ENCODE data around the gene FOXC1. TPM values are rescaled to one million over a fixed set of nuclear protein-coding genes. Genes with fewer than 3 reads are reported as not detected.

Gene FOXC1
- total RNA-seq, 6 donors from 2014 or later = 0.22 to 5.5 (median 2.2) TPM

DNA sequence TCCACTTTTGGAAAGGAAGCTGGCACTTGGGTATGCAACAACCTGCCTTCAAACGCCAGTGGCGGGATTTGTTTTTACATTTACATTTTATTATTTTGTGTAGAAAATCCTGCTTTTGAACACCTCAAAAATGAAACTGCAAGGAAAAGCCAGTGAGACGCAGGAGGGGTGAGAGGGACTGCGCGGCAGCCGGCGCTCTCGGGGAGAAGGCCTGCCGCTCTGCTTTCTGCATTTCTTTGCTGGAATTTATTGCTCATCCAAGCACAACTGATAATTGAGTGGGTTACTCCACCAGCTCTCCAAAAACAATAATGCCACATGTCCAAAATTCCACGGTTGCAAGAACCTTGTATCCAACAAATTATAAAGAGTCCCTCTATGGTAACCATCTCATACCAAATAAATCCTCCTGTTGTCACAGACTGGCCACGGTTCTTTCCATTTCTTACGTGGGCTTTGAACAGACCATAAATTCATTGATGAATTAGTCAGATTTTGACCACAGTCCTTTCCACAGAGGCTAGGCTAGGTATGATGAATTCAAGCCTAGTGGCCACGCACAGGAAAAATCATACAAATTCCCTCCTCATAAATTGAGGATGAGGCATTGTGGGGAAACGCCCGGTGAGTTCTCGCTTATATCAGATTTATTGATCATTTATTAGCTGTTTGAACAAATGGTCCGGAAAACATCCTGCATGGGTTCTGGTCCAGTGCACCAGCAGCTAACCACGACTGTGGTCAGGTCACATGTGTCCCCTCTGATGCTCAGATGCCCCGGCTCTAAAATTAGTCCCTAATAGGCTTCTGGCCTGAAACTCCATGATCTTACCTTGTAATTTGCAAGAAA, 31.6 kb upstream of the FOXC1 start:
- H3K4me1 ChIP-seq = peaks cover 0 to 6% (median 0%) of the 10 kb centered on the region in 4 donors
- no peak for TF ChIP-seq POLR2AphosphoS5 (IDR thresholded peaks at IDR 0.05)
- H3K36me3 ChIP-seq = no peaks in the 10 kb centered on the region
- no peaks in the 10 kb centered on the region for H3K27me3 ChIP-seq
- WGBS, 2 donors = 89 to 91% methylated on average over 19 of the region's 19 CpGs
- DNase-seq = peak in 1 of 2 donors; percentile 13
- no peak for ATAC-seq (ENCODE audit: low FRiP score in 2 of 2)
- no peak overlapping the region for H3K27ac ChIP-seq
- no peak overlapping the region for H3K4me3 ChIP-seq
- H3K9me3 ChIP-seq = no peaks in the 10 kb centered on the region

DNA sequence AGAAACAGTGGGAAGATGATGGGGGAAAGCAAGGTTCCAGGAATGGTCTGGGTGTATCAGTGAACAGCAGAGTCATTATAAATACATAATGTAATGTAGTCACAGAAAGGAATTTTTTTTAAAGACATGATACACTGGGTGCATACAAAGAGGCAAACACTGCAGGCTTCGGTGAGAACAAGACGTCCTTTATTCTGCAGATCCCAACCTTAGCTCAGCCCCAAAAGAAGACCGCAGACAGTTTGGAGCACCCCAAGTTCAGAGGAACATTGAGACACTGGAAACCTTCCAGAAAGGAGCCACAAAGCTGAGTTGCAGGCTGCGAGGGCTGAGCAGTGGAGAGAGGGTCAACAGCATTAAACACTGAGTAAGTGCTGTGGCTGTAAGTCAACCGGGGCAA, 30.6 kb upstream of the FOXC1 start:
- DNase-seq = no peak
- no peak for ATAC-seq (ENCODE audit: low FRiP score in 2 of 2)
- 78 to 91% methylated on average over 5 of the region's 5 CpGs for WGBS, 2 donors
- no peaks in the 10 kb centered on the region for H3K27me3 ChIP-seq
- H3K4me3 ChIP-seq = no peak overlapping the region
- H3K9me3 ChIP-seq = no peaks in the 10 kb centered on the region
- no peaks in the 10 kb centered on the region for H3K36me3 ChIP-seq
- no peak for TF ChIP-seq POLR2AphosphoS5 (IDR thresholded peaks at IDR 0.05)
- TF ChIP-seq EP300 (IDR thresholded peaks at IDR 0.05) = no peak
- TF ChIP-seq, protein P1, sequence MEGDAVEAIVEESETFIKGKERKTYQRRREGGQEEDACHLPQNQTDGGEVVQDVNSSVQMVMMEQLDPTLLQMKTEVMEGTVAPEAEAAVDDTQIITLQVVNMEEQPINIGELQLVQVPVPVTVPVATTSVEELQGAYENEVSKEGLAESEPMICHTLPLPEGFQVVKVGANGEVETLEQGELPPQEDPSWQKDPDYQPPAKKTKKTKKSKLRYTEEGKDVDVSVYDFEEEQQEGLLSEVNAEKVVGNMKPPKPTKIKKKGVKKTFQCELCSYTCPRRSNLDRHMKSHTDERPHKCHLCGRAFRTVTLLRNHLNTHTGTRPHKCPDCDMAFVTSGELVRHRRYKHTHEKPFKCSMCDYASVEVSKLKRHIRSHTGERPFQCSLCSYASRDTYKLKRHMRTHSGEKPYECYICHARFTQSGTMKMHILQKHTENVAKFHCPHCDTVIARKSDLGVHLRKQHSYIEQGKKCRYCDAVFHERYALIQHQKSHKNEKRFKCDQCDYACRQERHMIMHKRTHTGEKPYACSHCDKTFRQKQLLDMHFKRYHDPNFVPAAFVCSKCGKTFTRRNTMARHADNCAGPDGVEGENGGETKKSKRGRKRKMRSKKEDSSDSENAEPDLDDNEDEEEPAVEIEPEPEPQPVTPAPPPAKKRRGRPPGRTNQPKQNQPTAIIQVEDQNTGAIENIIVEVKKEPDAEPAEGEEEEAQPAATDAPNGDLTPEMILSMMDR (IDR thresholded peaks at IDR 0.05) = no peak
- no peak for TF ChIP-seq POLR2A (IDR thresholded peaks at IDR 0.05)
- no peak overlapping the region for H3K27ac ChIP-seq
- H3K4me1 ChIP-seq = peaks cover 0 to 6% (median 0%) of the 10 kb centered on the region in 4 donors

DNA sequence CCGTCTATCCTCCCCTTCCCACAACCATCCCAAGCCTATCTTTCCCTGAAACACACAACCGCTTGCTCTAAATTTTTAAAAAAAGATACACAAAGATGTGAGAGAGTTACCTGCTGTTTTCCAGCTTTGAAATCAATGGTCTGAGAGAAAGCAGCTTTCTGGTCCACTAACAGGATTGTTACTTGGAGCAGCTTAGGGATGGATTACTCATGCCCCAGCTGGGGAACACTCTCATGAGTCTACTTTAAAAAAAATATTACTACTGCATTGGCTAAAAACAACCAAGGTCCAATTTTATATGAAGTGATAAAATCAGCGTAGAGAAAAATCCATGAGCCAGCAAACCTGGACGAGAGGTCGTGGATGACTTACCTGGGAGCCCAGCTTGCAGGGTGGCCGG, 29.6 kb upstream of the FOXC1 start:
- no peaks in the 10 kb centered on the region for H3K36me3 ChIP-seq
- DNase-seq (no peak), ATAC-seq (ENCODE audit: low FRiP score in 2 of 2) (no peak)
- peaks cover 0 to 6% (median 0%) of the 10 kb centered on the region in 4 donors for H3K4me1 ChIP-seq
- H3K9me3 ChIP-seq = no peaks in the 10 kb centered on the region
- TF ChIP-seq POLR2AphosphoS5 (IDR thresholded peaks at IDR 0.05) (no peak), EP300 (IDR thresholded peaks at IDR 0.05) (no peak), POLR2A (IDR thresholded peaks at IDR 0.05) (no peak)
- TF ChIP-seq, protein P1 (IDR thresholded peaks at IDR 0.05) = no peak
- no peak overlapping the region for H3K4me3 ChIP-seq
- H3K27ac ChIP-seq = no peak overlapping the region
- WGBS, 2 donors = 93% methylated on average over 6 of the region's 6 CpGs
- no peaks in the 10 kb centered on the region for H3K27me3 ChIP-seq

DNA sequence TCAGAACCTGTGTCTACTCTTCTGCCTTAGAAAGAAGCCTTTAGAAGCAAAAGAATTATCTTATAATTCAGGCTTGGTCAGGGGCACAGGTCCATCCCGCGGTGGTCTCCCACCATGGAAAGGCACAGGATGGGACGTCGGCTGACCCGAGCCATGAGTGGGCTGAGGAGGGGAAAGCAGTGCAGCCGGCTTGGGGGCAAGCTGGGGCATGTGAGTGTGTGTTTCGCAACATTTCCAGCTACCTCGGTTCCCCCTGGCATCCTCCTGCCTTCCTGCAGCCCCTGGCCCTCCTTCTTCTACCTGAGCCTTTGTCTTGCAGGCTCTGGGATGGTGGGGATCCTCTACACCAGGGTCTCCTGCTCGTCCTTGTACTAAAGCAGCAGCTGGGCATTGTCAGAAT, 29.1 kb upstream of the FOXC1 start:
- DNase-seq = peak in 1 of 2 donors; percentile 50
- Histone ChIP-seq H3K36me3 (no peaks in the 10 kb centered on the region), H3K4me1 (peaks cover 0 to 5% (median 0%) of the 10 kb centered on the region in 4 donors), H3K27me3 (no peaks in the 10 kb centered on the region), H3K9me3 (no peaks in the 10 kb centered on the region), H3K27ac (no peak overlapping the region), H3K4me3 (no peak overlapping the region)
- TF ChIP-seq POLR2A (IDR thresholded peaks at IDR 0.05) = no peak
- TF ChIP-seq, protein P1 (IDR thresholded peaks at IDR 0.05) = no peak
- no peak for TF ChIP-seq EP300 (IDR thresholded peaks at IDR 0.05)
- TF ChIP-seq POLR2AphosphoS5 (IDR thresholded peaks at IDR 0.05) = no peak
- 80% methylated on average over 9 of the region's 9 CpGs for WGBS, 2 donors
- ATAC-seq (ENCODE audit: low FRiP score in 2 of 2) = no peak

DNA sequence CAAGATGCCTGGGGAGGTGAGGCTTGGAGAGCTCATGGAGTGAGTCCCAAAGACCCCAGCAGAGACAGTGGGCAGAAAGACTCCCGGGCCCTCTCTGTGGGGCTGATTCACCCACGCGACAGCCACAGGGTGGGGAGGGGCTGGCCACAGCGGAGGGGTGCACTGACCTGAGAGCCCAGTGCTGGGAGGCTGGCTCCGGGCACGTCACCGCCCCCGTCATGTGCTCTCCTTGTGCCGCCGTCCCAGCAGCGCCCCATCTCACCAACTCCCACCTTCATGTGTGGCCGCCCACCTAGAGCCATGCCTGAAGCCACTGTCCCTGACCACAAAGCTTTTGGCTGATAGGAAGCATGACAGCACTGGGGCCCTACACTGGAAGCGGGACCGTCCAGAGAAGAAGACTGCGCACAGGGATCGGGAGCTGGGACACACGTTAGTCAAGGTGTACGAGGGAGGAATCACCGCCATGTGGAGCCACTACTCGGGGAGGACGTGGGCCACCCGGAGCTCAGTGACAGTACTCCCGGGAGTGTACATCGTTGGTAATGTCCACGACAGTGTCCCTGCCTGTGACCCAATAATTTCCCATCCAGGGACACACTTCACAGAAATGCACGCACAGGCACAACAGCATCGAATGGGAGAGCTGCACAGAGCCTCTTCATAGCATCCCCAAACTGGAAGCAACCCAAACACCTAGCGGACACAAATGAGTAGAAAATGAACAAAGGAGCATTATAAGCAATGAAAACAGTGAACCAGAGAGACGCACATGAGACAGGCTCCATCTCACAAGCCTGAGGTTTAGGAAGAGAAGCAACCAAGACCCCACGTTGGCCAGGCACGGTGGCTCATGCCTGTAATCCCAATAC, 28.4 kb upstream of the FOXC1 start:
- H3K9me3 ChIP-seq = no peaks in the 10 kb centered on the region
- H3K4me1 ChIP-seq = no peaks in the 10 kb centered on the region
- DNase-seq (peak in 1 of 2 donors; percentile 74), ATAC-seq (ENCODE audit: low FRiP score in 2 of 2) (no peak)
- WGBS, 2 donors = 90 to 91% methylated on average over 26 to 31 of the region's 31 CpGs
- no peak overlapping the region for H3K4me3 ChIP-seq
- no peak overlapping the region for H3K27ac ChIP-seq
- TF ChIP-seq POLR2A (IDR thresholded peaks at IDR 0.05) (no peak), EP300 (IDR thresholded peaks at IDR 0.05) (no peak), POLR2AphosphoS5 (IDR thresholded peaks at IDR 0.05) (no peak)
- TF ChIP-seq, protein P1 (IDR thresholded peaks at IDR 0.05) = no peak
- H3K27me3 ChIP-seq = no peaks in the 10 kb centered on the region
- no peaks in the 10 kb centered on the region for H3K36me3 ChIP-seq
